ENCODE data around the gene B4GALT6. TPM values are rescaled to one million over a fixed set of nuclear protein-coding genes. Genes with fewer than 3 reads are reported as not detected.

B4GALT6 gene
- total and polyA plus RNA-seq, 2 donors (not counting 1 experiment from before 2014, with no cell fraction given), result 1.7 TPM; not detected in 1

DNA sequence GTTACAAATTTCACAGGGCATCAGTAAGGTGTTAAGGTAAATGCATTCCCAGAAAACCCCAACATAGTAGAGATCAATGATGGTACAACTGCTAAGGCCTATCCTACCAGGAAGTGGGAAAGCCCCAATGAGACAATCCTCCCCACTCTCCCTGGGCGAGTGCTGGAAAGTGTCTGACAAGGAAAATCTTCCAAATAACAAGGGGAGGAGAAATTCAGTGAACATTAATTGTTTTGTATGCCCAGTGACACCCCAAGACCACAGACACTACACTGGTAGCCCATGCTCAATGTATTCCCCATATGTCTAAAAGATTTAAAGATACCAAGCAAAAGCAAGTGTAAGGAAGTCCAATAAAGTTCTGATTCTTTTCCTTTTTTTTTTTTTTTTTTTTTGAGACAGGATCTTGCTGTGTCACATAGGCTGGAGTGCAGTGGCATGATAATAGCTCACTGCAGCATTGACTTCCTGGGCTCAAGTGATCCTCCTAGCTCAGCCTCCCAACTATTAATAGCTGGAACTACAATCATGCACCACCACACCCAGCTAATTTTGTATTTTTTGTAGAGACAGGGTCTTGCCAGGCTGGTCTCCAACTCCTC lies 24.7 kb downstream of the B4GALT6 start:
- no peak for ATAC-seq (ENCODE audit: low read depth)

More for the DNA sequence above, 24.7 kb downstream of the B4GALT6 start:
- no peak overlapping the region for H3K4me2 ChIP-seq (replicated peaks; ENCODE audit: low read depth, low read length, poor library complexity, severe bottlenecking)
- Mint-ChIP-seq H3K27ac (no peak overlapping the region), H3K4me1 (peaks cover 28% of the 10 kb centered on the region), H3K9me3 (ENCODE audit: insufficient read depth) (no peaks in the 10 kb centered on the region), H3K27me3 (peaks cover 3% of the 10 kb centered on the region), H3K4me3 (no peak overlapping the region)
- no peaks in the 10 kb centered on the region for H3K79me2 ChIP-seq (ENCODE audit: control insufficient read depth, insufficient read depth, low read length)
- no peaks in the 10 kb centered on the region for H4K20me1 ChIP-seq (ENCODE audit: control insufficient read depth, insufficient read depth, low read length, poor library complexity, severe bottlenecking)
- no peak for DNase-seq
- H3K27me3 ChIP-seq (replicated peaks in 1 of 4; ENCODE audit: control extremely low read depth in 1 of 4, control insufficient read depth in 3 of 4, insufficient read depth in 4 of 4, low read length in 3 of 4), result no peaks in the 10 kb centered on the region
- no CpG with 5 or more reads among the region's 1 CpG for WGBS (ENCODE audit: insufficient coverage)
- no peak for TF ChIP-seq CTCF (IDR thresholded peaks at IDR 0.05)
- no peak for TF ChIP-seq EZH2 (IDR thresholded peaks at IDR 0.05; ENCODE audit: borderline replicate concordance, insufficient read depth, low read depth, low read length, poor library complexity, severe bottlenecking)
- intact Hi-C loops (cut with micrococcal nuclease), result no loop called here
- no peaks in the 10 kb centered on the region for H3K9me3 ChIP-seq (ENCODE audit: control extremely low read depth in 1 of 3, control insufficient read depth in 2 of 3, insufficient read depth in 1 of 3, low read length in 2 of 3)
- ChIA-PET CTCF (no interaction called here), POLR2A (no interaction called here)
- no peak overlapping the region for H3K27ac ChIP-seq (ENCODE audit: low read length in 2 of 2)
- peaks cover 18 to 20% of the 10 kb centered on the region in 2 donors for H3K4me1 ChIP-seq (ENCODE audit: control insufficient read depth in 2 of 2, insufficient read depth in 2 of 2, low read length in 2 of 2)
- H3K36me3 ChIP-seq (replicated peaks in 1 of 2; ENCODE audit: control extremely low read depth in 1 of 2, control insufficient read depth in 1 of 2, extremely low read depth in 1 of 2, insufficient read depth in 2 of 2, low read length in 1 of 2), result no peaks in the 10 kb centered on the region
- no peak overlapping the region for H3K4me3 ChIP-seq (ENCODE audit: control extremely low read depth in 1 of 5, extremely low read depth in 1 of 5, insufficient read depth in 1 of 5, low read depth in 2 of 5, low read length in 4 of 5)
- H2AFZ ChIP-seq (ENCODE audit: insufficient read depth, low read depth, low read length, poor library complexity, severe bottlenecking), result peak overlapping the region; percentile 48
- no peak overlapping the region for H3K9ac ChIP-seq (ENCODE audit: low read length)
